G401 (cell line): Measurements from ENCODE around the gene CYP4F3. TPM values are rescaled to one million over a fixed set of nuclear protein-coding genes. Genes with fewer than 3 reads are reported as not detected.
"Not testable (repeated sequence)": the region's sequence is repeated elsewhere in the genome, so short reads cannot be mapped to it uniquely, and the experiment has no call there.

Experiments
- DNase-seq: peaks from one replicate; pipeline ENCODE4 v3.0.0-alpha.2; 2015; ENCODE audit warnings: low spot score
- in situ Hi-C: cut with HindIII; loops from 2 replicates; pipeline ENCODE4 v1.10.0; 2016; ENCODE audit warnings: low sequenced_read_pairs, mixed read lengths
- total RNA-seq: library from RNA; depleted of rRNA; stranded (reverse); fragments of >200 nt; shearing (Covaris generic); gene quantifications from 2 replicates; pipeline ENCODE4 v1.2.3, GENCODE V29; 2014

The CYP4F3 gene
- total RNA-seq, 1 experiment from 2014 or later: not detected

DNA sequence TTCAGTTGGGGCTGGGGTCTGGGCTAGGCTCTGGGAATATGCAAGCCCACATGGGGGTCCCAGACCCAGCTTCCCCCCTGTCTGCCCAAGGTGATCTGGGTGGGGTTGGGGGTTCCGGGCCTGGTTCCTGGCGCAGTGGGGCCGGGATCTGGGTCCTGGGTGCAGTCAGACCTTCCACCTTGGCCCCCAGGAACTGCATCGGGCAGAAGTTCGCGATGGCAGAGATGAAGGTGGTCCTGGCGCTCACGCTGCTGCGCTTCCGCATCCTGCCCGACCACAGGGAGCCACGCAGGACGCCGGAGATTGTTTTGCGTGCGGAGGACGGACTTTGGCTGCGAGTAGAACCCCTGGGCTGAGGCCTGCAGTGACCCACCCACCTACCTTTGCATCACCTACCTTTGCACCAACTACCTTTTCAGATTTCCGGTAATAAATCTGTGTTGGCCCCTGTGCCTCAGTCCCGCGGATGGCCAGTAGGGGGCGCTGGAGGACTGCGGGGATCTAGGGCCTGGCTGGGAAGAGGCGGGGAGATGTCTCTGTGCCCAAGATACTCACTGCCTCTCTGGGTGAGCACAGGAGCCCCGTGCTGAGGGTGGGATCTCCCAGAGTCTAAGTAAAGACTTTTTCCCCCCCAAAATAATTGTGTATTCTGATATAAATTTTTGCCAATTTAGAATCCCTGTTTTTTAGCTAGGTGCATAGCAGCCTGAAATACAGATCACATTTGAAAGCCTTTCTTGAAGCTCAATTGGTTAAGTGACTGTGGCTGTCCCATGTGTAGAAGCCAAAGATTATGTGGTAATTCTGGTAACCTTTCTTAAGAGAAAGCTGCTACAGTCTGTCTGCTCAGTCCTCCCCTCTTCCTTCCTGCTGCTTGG is 11.5 kb upstream of the CYP4F3 start:
- in situ Hi-C loops: no loop called here
- DNase-seq: peak; percentile 65

DNA sequence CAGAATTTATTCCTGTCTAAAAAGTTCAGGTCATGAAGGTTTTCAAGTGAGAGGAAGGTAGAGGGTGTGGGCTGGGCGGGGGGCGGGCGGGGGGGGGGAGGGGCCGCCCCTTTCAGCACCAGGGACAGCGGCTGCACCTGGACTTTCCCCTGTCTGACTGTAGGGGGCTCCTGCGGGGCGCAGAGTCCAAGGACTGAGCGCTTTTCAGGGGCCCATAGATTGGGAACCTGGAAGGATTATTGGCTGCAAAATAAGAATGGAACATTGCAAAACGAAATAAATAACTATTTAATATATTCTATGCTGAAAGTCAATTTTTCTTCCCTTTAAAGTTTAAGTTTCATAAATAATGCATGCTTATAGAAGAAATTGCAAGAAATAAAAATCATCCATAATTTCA is 8.9 kb upstream of the CYP4F3 start:
- DNase-seq: peak; percentile 12
- in situ Hi-C loops: no loop called here

DNA sequence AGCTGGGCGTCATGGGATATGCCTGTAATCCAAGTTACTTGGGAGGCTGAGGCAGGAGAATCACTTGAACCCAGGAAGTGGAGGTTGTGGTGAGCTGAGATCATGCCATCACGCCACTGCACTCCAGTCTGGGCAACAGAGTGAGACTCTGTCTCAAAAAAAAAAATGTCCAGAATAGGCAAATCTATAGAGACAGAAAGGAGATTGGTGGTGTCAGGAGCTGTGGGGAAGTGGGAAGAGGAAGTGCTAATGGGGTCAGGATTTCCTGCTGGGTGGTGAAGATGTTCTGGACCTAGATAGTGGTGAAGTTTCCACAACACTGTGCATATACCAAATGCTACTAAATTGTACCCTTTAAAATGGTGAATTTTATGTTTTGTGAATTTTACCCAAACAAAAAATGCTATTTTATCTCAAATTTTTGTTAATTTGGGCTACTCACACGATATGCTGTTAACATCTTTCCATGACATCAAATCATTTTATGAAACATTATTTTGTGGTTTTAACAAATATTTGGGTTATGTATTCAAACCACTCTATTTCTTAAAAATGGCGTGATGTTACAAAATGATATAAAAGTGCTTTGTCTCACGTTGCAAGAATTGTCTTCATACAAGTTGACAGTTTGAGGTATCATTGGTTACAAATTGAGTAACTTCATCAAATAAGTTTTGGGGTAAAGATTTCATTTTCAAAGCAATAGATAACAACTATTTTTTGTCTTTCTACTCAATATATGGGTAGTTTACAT is 7.4 kb upstream of the CYP4F3 start:
- no peak for DNase-seq
- in situ Hi-C loops: no loop called here

DNA sequence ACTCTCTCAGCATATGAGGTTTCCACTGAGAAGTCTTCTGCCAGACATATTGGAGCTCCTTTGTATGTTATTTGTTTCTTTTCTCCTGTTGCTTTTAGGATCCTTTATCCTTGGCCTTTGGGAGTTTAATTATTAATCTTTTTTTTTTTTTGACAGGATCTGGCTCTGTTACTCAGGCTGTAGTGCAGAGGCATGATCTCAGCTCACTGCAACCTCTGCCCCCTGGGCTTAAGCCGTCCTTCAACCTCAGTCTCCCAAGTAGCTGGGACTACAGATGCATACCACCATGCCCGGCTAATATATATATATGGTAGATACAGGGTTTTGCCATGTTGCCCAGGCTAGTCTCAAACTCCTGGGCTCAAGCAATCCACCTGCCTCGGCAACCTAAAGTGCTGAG is 6.6 kb upstream of the CYP4F3 start:
- in situ Hi-C loops: no loop called here
- DNase-seq: no peak

DNA sequence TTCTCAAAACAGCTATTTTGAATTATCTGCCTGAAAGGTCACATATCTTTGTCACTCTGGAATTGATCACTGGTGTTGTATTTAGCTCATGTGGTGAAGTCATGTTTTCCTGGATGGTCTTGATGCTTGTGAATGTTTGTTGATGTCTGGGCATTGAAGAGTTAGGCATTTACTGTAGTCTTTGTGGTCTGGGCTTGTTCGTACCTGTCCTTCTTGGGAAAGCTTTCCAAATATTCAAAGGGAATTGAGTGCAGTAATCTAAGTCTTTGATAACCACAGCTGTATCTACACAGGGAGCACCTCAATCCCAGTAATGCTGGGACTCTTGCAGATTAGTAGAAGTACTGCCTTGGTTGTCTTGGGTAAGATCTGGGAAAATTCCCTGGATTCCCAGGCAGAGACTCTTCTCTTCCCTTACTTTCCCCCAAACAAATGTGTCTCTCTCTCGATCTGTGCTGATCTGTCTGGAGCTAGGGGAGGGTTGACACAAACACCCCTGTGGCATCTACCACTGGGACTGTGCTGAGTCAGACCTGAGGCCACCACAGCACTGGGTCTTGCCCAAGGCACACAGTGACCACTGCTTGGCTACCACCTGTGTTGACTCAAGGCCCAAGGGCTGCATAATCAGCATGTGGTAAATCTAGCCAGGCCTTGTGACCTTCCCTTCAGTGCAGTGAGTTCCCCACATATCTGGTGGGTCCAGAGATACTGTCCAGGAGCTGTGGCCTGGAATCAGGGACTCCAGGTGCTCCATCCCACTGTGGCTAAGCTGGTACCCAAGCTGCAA is 5.5 kb upstream of the CYP4F3 start:
- in situ Hi-C loops: no loop called here
- DNase-seq: no peak

DNA sequence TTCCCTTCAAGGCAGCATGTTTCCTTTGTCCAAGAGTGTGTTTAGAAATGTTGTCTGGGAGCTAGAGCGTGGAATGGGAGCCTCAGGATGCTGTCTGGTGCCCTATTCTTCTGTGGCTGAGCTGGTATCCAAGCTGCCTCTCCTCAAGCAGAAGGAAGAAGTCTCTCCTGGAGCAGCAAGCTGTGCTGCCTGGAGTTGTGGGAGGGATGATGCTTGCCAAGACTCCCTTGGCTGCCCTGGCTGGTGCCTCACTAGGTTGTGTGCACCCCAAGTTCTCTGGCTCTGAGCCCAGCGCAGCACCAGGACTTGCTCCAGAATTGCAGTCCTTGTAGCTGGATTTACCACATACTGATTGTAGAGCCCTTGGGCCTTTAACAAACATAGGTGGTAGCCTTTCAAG is 4.7 kb upstream of the CYP4F3 start:
- DNase-seq: no peak
- in situ Hi-C loops: no loop called here

DNA sequence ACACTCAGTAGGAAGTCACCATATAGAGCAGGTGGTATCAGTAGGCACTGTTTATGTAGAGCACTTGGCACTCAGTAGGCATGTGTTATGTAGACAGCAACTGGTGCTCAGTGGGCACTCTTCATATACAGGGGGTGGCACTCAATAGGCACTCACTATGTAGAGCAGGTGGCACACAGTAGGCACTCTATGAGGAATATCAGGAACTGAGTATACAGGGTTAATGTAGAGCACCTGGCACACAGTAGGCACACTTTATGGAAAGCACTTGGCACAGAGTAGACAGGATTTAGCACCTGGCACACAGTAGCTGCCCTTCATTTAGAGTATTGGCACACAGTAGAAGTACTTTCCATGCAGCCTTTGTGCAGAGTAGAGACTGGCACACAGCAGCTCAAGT is 1.1 kb upstream of the CYP4F3 start:
- no peak for DNase-seq
- in situ Hi-C loops: no loop called here

DNA sequence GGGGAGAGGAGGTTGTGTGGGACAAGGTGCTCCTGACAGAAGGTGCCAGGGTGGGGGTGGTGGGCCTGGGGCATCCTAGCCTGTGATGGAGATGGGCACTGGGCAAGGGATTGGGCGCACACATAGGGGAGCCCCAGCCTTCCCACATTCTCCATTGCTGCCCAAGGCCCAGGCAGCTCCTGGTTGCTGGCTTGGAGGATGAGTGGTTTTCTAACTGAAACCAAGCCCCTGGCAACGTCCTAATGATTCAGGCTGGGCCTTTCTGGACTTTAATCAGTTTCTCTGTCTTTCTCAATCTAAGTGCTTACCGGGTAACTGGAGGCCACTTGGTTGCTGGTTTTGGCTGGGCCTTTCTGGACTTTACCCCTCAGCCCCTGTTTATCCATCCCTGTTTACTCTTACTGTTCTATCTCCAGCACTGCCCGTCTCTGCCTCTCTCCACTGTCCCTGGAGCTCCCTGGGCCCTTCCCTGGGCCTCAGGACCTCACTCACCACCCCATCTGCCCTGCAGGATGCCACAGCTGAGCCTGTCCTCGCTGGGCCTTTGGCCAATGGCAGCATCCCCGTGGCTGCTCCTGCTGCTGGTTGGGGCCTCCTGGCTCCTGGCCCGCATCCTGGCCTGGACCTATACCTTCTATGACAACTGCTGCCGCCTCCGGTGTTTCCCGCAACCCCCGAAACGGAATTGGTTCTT is 354 bp downstream of the CYP4F3 start:
- no peak for DNase-seq
- in situ Hi-C loops: no loop called here

DNA sequence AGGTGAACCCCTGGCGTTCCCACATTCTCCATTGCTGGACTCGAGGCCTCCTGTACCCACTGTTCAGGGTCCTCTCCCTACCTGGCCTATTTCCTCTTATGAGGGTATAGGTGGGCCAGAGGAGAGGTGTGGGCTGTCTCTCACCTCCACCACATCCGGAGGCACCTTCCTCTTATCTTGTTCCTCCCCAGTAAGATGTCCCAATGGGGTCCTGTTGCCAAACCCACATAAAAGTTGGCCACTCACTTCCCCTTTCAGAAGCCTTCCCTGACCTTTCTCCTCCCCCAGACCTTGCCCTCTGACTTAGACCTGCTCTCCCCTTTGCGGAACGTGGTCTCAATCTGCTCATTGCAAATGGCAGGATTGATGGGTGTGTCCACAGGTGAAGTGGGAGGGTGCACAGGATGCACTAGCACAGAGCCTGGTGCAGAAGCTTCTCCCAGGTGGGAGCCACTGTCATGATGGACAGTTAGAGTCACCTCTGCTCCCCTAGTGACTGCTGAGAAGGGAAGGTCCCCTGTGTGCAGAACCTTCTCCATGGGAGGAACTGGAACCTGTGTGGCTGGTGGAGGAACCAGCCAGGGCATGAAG is 1.3 kb downstream of the CYP4F3 start:
- in situ Hi-C loops: no loop called here
- no peak for DNase-seq

DNA sequence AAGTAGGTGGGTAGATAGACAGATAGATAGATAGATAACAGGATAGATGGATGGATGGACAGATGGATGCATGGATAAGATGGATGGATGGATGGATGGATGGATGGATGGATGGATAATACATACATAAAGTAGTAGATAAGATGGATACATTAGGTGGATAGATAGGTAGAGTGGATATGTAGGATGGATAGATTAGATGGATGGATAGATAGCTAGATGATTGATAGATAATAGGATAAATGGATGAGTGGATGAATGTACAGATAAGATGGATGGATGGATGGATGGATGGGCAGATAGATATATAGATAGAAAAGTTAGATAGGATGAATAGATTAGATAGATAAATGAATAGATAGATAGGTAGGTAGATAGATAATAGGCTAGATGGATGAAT is 2.1 kb downstream of the CYP4F3 start:
- in situ Hi-C loops: no loop called here
- DNase-seq: no peak

DNA sequence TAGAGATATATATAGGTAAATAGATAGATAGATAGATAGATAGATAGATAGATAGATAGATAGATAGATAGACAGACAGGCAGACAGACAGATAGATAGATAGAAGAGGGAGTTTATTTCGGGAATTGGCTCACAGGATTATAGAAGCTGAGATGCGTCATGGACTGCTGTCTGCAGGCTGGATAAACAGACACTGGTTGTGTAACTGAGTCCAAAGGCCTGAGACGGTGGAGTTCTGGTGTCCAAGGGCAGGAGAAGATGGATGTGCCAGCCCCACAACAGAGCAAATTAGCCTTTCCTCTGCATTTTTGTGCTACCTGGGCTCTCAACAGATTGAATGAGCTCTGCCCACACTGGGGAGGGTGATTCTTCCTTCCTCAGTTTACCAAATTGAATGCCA is 2.7 kb downstream of the CYP4F3 start:
- in situ Hi-C loops: no loop called here

DNA sequence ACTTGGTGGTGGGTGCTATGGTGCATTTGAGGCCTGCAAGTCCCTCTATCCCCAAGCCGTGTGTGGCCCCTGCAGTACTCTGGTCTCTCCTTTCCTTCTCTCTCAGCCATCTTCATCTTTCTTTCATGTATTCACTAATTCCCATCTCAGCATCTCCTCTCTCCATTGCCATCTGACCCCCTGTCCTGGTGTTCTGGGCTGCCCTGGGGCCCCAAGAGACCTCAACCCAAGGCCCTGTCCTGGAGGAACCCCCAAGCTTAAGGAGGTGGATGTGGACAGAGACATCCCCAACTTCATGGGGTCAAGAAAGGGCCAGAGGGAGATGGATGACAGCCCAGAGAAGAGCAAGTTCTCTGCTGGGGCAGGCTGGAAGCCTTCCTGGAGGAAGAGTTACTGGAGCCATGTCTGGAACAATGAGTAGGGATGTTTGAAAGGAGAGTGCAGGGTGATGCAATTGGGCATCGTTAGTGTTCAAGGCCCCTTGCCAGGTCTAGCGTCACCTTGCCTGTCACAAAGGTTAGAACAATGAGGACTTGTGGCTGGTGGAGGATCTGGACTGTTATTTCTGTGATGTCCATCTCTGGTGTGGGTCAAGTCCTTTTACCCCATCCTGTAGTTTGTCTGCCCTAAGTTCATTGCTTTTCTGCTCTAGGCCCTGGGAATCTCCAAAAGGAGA is 3.5 kb downstream of the CYP4F3 start:
- in situ Hi-C loops: no loop called here
- no peak for DNase-seq

More for the DNA sequence above, 2.7 kb downstream of the CYP4F3 start:
- no peak for DNase-seq

DNA sequence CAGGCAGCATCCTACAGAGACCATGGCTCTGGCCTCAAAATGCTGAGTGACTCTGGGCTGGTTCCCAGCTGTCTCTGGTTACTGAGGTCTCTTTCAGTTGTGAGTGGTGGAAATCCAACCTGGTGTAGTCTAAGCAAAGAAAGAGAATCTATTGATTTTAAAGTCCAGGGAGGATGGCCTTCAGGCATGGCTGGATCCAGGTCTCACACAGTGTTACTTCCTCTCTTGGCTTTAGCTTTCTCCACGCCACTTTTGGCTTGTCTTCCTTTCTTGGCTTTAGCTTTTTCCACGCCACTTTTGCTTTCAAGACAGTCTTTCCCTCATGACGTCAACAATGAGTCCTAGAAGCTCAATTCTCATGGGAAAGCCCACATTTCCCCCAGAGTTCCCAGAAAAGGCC is 4.1 kb downstream of the CYP4F3 start:
- DNase-seq: no peak
- in situ Hi-C loops: no loop called here

DNA sequence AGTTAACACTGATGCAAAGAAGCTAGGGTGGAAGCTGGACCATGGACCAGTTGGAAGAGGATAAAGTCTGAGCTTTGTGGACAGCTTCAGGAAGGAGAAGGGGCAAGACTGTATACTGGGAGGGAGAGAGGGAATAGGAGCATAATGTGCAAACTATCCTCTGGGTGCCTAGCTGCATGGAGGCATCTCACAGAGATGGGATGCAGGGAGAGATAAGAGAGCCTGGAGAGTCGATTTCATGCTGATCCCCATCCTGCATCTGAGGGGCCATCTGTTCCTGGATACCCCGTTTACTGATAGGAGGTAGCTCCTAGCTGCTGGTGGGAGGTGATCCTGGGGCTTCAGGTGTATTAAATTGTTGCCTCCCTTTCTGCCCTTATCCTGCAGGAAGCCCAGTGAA is 8.8 kb downstream of the CYP4F3 start:
- in situ Hi-C loops: no loop called here

DNA sequence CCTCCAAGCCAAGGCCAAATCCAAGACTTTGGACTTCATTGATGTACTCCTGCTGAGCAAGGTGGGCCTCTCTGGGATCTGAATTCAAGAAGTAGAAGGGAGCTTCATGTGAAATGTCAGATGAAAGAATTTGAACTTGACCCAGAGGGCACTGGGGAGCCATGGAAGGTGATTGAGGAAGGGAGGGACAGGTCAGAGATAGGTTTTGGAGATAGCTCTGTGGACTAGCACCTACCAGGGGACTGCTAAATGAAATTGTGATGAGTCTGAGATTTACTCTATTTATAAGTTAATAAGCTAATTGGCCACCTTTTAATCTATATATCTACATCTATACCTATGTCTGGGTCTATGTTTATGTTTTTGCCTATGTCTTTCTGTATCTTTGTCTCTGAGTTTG is 9.4 kb downstream of the CYP4F3 start:
- DNase-seq, in situ Hi-C loops: not testable (repeated sequence)

More for the DNA sequence above, 8.8 kb downstream of the CYP4F3 start:
- DNase-seq: no peak

DNA sequence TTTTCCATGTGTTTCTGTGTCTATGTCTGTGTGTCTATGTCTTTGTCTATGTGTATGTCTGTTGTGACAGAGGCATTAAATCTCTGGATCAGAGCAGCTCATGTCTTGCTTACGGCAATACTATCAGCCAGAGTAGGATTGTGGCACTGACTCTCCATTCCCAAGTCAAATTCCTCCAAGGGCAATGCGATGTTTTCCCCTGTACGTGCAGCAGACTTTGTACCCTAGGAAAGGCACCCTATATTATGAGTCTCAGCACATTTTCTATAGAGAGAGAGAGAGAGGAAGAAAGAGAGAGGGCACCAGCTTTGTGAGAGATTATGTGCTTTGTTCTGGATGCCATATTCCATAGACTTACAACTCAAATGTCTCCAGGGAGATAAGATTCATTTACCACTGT is 11.1 kb downstream of the CYP4F3 start:
- in situ Hi-C loops: no loop called here
- DNase-seq: no peak

DNA sequence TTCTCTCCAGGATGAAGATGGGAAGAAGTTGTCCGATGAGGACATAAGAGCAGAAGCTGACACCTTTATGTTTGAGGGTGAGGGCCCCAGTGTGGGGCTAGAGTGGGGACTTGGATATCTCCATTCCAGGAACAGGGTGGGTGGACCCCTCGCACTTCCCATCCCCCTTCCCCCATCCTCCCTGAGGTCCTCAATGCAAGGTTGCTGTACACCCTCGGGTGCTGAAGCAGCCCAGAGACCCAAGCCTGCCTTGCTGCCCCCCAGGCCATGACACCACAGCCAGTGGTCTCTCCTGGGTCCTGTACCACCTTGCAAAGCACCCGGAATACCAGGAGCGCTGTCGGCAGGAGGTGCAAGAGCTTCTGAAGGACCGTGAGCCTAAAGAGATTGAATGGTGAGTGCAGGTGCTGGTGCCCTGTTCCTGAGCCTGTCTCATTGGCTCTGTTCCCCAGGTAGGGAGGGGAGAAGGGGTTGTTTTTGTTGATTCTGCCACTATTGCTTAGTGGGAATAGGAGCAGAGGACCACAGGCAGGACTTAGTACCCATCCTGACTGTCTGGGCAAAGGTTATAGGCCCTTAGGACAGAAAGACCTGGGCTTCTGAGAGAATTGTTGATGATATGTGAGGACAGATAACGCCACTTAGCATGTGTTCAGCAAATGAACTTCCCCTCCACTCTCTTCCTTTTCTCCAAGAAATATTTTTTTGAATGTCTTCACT is 12.0 kb downstream of the CYP4F3 start:
- DNase-seq: no peak
- in situ Hi-C loops: no loop called here

DNA sequence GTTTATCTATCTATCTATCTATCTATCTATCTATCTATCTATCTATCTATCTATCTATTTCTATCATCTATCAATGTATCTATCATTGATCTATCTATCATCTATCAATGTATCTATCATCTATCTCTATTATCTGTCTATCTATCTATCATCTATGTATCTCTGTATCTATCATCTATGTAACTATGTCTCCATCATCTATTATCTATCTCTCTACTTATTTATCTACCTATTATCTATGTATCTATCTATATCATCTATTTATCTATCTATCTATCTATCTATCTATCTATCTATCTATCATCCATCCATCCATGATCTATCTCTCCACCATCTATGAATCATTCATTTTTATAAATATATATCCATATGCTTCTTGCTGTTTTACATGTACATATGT is 15.8 kb downstream of the CYP4F3 start:
- in situ Hi-C loops: no loop called here

More for the DNA sequence above, 15.8 kb downstream of the CYP4F3 start:
- DNase-seq: no peak
